ENCODE results near the gene ANAPC4. TPM values are rescaled to one million over a fixed set of nuclear protein-coding genes. Genes with fewer than 3 reads are reported as not detected.

Gene ANAPC4
- total RNA-seq, 2 experiments from 2014 or later: 32.7 to 50.6 TPM

DNA sequence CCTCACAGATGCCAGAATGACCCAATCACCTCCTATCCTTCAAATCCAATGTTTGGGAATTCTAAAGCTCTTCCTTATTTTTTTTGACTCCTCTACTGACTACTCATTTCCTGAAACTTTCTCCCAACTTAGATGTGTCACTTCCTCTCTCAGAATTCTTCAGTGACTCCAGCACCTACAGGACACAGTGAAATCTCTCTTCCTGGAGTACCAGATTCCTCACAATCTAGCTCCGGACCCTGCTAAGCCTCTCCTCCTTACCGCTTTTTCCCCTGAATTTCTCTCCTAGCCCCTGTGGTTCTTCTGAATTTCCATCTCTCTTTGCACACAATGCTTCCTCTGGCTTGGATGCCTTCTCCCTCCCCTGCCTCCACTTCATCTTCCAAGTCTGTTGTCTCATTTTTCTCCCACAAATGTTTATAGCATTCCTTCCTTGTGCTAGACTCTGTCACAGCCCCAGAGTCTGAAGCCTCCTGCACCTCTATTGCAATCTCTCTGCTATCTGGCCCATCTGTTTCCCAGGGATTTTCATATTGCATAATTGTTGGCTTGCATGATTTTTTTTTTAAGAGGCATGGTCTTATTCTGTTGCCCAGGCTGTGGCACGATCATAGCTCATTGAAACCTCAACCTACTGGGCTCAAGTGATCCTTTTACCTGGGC, 80.1 kb downstream of the ANAPC4 start:
- H3K27ac ChIP-seq (ENCODE audit: low read depth, low read length, poor library complexity, severe bottlenecking): no peak overlapping the region
- intact Hi-C loops (cut with micrococcal nuclease; ENCODE audit: unreplicated experiment): no loop called here
- no peak overlapping the region for H2AFZ ChIP-seq (ENCODE audit: low read length)

DNA sequence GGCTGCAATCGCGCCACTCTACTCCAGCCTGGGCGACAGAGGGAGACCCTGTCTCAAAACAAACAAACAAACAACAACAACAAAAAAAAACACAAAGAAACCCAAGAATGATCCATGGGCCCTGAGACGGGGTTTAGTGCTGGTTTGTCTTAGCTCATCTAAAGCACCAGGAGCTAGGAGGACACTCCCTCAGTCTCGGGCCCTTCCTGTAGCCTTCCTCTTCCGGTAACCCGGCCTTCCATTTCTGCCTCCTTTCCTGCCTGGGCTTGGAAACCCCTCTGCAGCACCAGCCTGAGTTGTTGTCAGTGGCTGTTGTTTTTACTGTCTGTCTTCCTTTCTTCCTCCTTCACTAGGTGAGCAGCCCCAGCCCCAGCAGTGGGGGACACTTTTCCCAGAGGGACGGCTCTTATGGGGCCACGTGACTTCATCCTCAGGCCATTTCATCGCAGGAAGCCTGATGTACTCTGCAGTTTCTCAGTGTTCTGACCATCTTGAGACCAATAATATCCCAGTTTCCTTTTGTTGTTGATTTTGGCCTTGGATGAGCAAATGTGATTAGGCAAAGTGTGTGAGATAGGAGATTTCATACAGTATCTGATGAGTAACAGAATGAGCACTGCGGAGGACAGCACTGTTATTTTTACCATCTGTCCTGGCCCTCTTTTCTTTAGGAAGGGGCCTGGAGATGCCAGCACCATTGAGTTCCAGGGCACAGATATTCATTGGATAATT, 90.1 kb downstream of the ANAPC4 start:
- Histone ChIP-seq H4K20me1 (ENCODE audit: insufficient read depth, low read length) (no peaks in the 10 kb centered on the region), H3K9me3 (ENCODE audit: low read length) (no peaks in the 10 kb centered on the region), H3K79me2 (ENCODE audit: insufficient read depth, low read depth, low read length) (no peaks in the 10 kb centered on the region), H3K4me2 (ENCODE audit: low read length) (no peak overlapping the region), H2AFZ (ENCODE audit: low read length) (no peak overlapping the region), H3K36me3 (ENCODE audit: insufficient read depth, low read length) (no peaks in the 10 kb centered on the region), H3K27ac (ENCODE audit: low read depth, low read length, poor library complexity, severe bottlenecking) (no peak overlapping the region), H3K4me3 (ENCODE audit: low read depth, low read length, poor library complexity, severe bottlenecking) (no peak overlapping the region), H3K4me1 (ENCODE audit: insufficient read depth, low read length, poor library complexity, severe bottlenecking) (no peaks in the 10 kb centered on the region), H3K9me2 (ENCODE audit: insufficient read depth, low read length) (no peaks in the 10 kb centered on the region)
- intact Hi-C loops (cut with micrococcal nuclease; ENCODE audit: unreplicated experiment): no loop called here
- no TSS peak for BruUV-seq (replicated peaks)
- ChIA-PET POLR2A (no interaction called here), CTCF (ENCODE audit: unreplicated experiment) (no interaction called here)
- DNase-seq (ENCODE audit: low spot score): no peak
- no peak for TF ChIP-seq EZH2phosphoT487 (IDR thresholded peaks at IDR 0.05; ENCODE audit: borderline replicate concordance, low read depth, low read length)
- TF ChIP-seq, protein P1, sequence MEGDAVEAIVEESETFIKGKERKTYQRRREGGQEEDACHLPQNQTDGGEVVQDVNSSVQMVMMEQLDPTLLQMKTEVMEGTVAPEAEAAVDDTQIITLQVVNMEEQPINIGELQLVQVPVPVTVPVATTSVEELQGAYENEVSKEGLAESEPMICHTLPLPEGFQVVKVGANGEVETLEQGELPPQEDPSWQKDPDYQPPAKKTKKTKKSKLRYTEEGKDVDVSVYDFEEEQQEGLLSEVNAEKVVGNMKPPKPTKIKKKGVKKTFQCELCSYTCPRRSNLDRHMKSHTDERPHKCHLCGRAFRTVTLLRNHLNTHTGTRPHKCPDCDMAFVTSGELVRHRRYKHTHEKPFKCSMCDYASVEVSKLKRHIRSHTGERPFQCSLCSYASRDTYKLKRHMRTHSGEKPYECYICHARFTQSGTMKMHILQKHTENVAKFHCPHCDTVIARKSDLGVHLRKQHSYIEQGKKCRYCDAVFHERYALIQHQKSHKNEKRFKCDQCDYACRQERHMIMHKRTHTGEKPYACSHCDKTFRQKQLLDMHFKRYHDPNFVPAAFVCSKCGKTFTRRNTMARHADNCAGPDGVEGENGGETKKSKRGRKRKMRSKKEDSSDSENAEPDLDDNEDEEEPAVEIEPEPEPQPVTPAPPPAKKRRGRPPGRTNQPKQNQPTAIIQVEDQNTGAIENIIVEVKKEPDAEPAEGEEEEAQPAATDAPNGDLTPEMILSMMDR (conservative IDR thresholded peaks at IDR 0.05; ENCODE audit: low read length): no peak

More for the DNA sequence above, 80.1 kb downstream of the ANAPC4 start:
- H3K9me3 ChIP-seq (ENCODE audit: low read length): no peaks in the 10 kb centered on the region
- no peaks in the 10 kb centered on the region for H3K79me2 ChIP-seq (ENCODE audit: insufficient read depth, low read depth, low read length)
- BruUV-seq (replicated peaks): no TSS peak
- DNase-seq (ENCODE audit: low spot score): no peak
- H3K4me2 ChIP-seq (ENCODE audit: low read length): no peak overlapping the region
- no peaks in the 10 kb centered on the region for H3K9me2 ChIP-seq (ENCODE audit: insufficient read depth, low read length)
- H4K20me1 ChIP-seq (ENCODE audit: insufficient read depth, low read length): no peaks in the 10 kb centered on the region
- TF ChIP-seq, protein P1 (conservative IDR thresholded peaks at IDR 0.05; ENCODE audit: low read length): no peak
- no peak for TF ChIP-seq EZH2phosphoT487 (IDR thresholded peaks at IDR 0.05; ENCODE audit: borderline replicate concordance, low read depth, low read length)
- no peaks in the 10 kb centered on the region for H3K36me3 ChIP-seq (ENCODE audit: insufficient read depth, low read length)
- CTCF ChIA-PET (ENCODE audit: unreplicated experiment): no interaction called here
- no peaks in the 10 kb centered on the region for H3K4me1 ChIP-seq (ENCODE audit: insufficient read depth, low read length, poor library complexity, severe bottlenecking)
- H3K4me3 ChIP-seq (ENCODE audit: low read depth, low read length, poor library complexity, severe bottlenecking): no peak overlapping the region
- POLR2A ChIA-PET: interaction anchor here (1.2 kb wide), 1 partner anchor 17 kb away, joined by 3 read pairs; no protein-coding TSS in a partner anchor

DNA sequence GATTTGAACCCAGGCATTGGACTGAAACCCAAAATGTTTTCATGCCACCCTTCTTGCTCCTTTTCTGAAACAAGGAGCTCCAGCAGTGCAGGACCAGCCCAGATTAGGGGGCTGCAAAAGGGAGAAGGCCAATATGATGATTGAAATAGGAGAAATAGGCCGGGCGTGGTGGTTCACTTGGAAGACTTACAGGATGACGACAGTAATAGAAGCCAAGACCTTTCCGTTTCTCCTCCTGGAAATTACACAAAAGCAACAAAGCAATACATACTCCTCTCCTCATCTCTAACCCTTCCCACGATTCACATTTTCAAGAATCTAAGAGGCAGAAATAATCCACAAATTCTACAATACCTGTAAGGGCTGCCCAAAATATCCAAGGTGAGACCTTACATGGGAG, 90.8 kb downstream of the ANAPC4 start:
- BruUV-seq (replicated peaks): no TSS peak
- H3K27ac ChIP-seq (ENCODE audit: low read depth, low read length, poor library complexity, severe bottlenecking): no peak overlapping the region

More for the DNA sequence above, 90.8 kb downstream of the ANAPC4 start:
- H3K36me3 ChIP-seq (ENCODE audit: insufficient read depth, low read length): no peaks in the 10 kb centered on the region
- no peak for DNase-seq (ENCODE audit: low spot score)
- no peak overlapping the region for H3K4me3 ChIP-seq (ENCODE audit: low read depth, low read length, poor library complexity, severe bottlenecking)
- ChIA-PET POLR2A (no interaction called here), CTCF (ENCODE audit: unreplicated experiment) (no interaction called here)
- TF ChIP-seq, protein P1 (conservative IDR thresholded peaks at IDR 0.05; ENCODE audit: low read length): no peak
- TF ChIP-seq EZH2phosphoT487 (IDR thresholded peaks at IDR 0.05; ENCODE audit: borderline replicate concordance, low read depth, low read length): no peak
- no peak overlapping the region for H3K4me2 ChIP-seq (ENCODE audit: low read length)
- no peaks in the 10 kb centered on the region for H3K9me3 ChIP-seq (ENCODE audit: low read length)
- intact Hi-C loops (cut with micrococcal nuclease; ENCODE audit: unreplicated experiment): no loop called here
- H3K79me2 ChIP-seq (ENCODE audit: insufficient read depth, low read depth, low read length): no peaks in the 10 kb centered on the region
- H4K20me1 ChIP-seq (ENCODE audit: insufficient read depth, low read length): no peaks in the 10 kb centered on the region
- no peak overlapping the region for H2AFZ ChIP-seq (ENCODE audit: low read length)
- H3K9me2 ChIP-seq (ENCODE audit: insufficient read depth, low read length): no peaks in the 10 kb centered on the region
- no peaks in the 10 kb centered on the region for H3K4me1 ChIP-seq (ENCODE audit: insufficient read depth, low read length, poor library complexity, severe bottlenecking)
